ENCODE measurements around the gene CIDEB.

CIDEB gene

DNA sequence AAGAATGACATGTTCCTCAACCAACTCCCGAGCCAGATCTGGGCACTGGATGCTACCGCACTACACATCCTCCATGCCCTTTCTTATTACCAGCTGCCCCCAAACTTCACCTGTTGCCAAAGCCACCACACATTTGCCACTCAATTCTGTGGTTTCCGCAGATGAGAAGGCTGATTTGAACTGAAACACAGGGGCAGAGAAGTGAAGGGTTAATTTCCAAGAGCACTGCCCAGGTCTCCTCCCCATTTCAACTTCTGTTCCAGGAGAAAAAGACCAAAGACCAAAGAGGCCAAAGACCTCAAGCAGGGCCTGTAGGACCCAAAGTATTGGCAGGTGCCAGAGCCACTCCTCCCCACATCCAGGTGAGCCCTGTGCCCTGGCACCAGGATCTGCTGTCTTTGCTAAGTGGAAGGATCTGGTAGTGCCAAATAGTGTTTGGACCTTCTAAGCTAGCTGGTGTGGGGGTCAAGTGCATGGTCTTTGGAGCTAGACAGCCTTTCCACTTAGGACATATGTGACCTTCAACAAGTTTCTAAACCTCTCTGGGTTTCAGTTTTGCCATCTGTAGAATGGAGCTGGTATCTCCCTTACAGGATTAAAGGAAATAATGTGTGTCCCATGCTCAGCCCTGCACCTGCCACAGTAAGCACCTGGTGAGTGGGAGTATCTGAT is 16.2 kb downstream of the CIDEB start:
- H3K36me3 ChIP-seq (ENCODE audit: control insufficient read depth, insufficient read depth, low read length): peaks cover 8% of the 10 kb centered on the region
- no peak overlapping the region for H3K4me3 ChIP-seq (ENCODE audit: low read length)
- H3K9me3 ChIP-seq (ENCODE audit: control insufficient read depth, low read length): no peaks in the 10 kb centered on the region
- peaks cover 1% of the 10 kb centered on the region for H3K4me1 ChIP-seq (ENCODE audit: control insufficient read depth, insufficient read depth, low read length)
- no peaks in the 10 kb centered on the region for H3K27me3 ChIP-seq (ENCODE audit: control insufficient read depth, insufficient read depth, low read length)
- H3K9ac ChIP-seq (ENCODE audit: low read length): no peak overlapping the region

DNA sequence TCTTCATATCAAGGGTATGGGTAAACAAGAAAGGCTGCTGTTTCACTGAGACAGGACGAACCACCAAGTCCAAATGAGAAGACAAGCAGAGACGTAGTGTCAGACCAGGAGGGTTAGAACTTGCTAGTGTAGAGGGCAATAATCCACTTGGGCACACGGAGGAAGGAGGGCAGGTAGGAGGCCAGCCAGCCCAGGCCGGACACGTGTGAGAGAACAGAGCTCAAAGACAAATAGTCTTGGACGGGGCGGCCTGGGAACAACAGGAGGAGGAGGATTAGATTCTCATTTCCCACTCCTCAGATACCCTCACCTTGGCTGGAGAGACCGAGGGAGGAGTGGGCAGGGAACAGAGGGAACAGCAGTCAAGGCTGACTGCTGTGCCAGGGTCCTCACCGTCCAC is 17.0 kb downstream of the CIDEB start:
- Histone ChIP-seq H3K4me1 (ENCODE audit: control insufficient read depth, insufficient read depth, low read length) (no peaks in the 10 kb centered on the region), H3K4me3 (ENCODE audit: low read length) (no peak overlapping the region), H3K27me3 (ENCODE audit: control insufficient read depth, insufficient read depth, low read length) (no peaks in the 10 kb centered on the region), H3K36me3 (ENCODE audit: control insufficient read depth, insufficient read depth, low read length) (peaks cover 4% of the 10 kb centered on the region), H3K9ac (ENCODE audit: low read length) (no peak overlapping the region), H3K9me3 (ENCODE audit: control insufficient read depth, low read length) (no peaks in the 10 kb centered on the region)

DNA sequence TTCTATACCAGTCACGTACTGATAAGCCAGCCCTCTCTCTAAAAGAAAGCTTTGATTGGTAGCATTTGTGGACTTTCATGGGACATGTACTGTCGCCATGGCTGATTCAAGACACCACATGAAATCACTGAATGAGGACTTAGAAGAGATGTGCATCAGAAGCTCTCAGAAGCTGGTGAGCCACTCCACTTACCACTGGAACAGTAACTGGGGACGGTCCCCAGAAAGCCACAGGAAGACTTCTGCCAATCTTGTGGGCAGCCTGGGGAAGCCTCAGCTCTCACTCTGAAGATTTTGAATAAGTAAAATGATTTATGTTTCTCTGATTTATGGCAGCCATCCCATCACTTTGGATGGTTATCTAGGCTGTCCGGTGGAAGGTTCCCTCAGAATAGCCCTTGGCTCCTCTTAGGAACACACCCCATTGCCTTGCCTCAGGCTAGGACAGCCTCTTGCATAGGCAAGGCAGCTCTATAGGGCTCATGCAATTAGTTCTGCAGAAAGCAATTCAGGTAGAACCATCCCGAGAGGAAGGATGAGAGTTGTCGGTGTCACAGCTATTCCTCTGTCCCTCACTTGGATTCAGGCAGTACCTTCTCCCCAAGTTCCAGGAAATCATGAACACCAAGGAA is 18.0 kb downstream of the CIDEB start:
- H3K36me3 ChIP-seq (ENCODE audit: control insufficient read depth, insufficient read depth, low read length): peaks cover 3% of the 10 kb centered on the region
- H3K9me3 ChIP-seq (ENCODE audit: control insufficient read depth, low read length): no peaks in the 10 kb centered on the region
- no peaks in the 10 kb centered on the region for H3K27me3 ChIP-seq (ENCODE audit: control insufficient read depth, insufficient read depth, low read length)
- H3K4me1 ChIP-seq (ENCODE audit: control insufficient read depth, insufficient read depth, low read length): no peaks in the 10 kb centered on the region
- H3K9ac ChIP-seq (ENCODE audit: low read length): no peak overlapping the region
- H3K4me3 ChIP-seq (ENCODE audit: low read length): no peak overlapping the region

DNA sequence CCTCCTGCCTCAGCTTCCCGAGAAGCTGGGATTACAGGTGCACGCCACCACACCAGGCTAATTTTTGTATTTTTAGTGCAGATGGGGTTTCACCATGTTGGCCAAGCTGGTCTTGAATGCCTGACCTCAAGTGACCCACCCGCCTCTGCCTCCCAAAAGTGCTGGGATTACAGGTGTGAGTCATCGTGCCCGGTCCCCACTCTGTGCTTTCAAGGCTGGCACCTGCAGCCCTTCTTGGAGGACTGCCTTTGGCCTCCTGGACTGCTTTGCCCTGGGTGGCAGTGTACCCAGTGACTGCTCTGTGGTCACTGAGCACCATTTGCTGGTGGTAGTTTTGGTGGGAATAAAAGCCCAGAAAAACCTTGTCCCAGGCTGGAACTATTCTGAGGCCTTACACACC is 20.8 kb downstream of the CIDEB start:
- Histone ChIP-seq H3K4me3 (ENCODE audit: low read length) (no peak overlapping the region), H3K4me1 (ENCODE audit: control insufficient read depth, insufficient read depth, low read length) (no peaks in the 10 kb centered on the region), H3K9me3 (ENCODE audit: control insufficient read depth, low read length) (no peaks in the 10 kb centered on the region), H3K36me3 (ENCODE audit: control insufficient read depth, insufficient read depth, low read length) (peaks cover 3% of the 10 kb centered on the region), H3K27me3 (ENCODE audit: control insufficient read depth, insufficient read depth, low read length) (no peaks in the 10 kb centered on the region), H3K9ac (ENCODE audit: low read length) (no peak overlapping the region)

DNA sequence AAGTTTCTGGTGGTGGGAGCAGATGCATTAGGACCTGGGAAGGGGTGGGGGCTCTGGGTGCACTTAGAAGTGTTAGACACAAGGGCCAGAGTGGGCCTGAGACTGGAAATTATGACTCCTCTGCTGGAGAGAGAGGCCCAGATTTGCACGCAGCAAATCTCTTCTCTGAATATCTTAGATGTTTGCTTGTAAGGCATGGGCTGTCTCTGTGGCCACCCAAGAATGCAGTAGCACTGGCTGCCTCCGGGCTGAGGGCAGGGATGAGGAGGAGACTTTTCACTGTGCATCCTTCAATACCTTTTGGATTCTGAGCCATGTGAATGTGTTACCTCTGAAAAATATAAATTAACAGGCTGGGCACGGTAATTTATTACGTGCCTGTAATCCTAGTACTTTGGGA is 22.4 kb downstream of the CIDEB start:
- no peaks in the 10 kb centered on the region for H3K9me3 ChIP-seq (ENCODE audit: control insufficient read depth, low read length)
- no peaks in the 10 kb centered on the region for H3K4me1 ChIP-seq (ENCODE audit: control insufficient read depth, insufficient read depth, low read length)
- H3K9ac ChIP-seq (ENCODE audit: low read length): no peak overlapping the region
- no peak overlapping the region for H3K4me3 ChIP-seq (ENCODE audit: low read length)
- no peaks in the 10 kb centered on the region for H3K27me3 ChIP-seq (ENCODE audit: control insufficient read depth, insufficient read depth, low read length)
- H3K36me3 ChIP-seq (ENCODE audit: control insufficient read depth, insufficient read depth, low read length): no peaks in the 10 kb centered on the region

DNA sequence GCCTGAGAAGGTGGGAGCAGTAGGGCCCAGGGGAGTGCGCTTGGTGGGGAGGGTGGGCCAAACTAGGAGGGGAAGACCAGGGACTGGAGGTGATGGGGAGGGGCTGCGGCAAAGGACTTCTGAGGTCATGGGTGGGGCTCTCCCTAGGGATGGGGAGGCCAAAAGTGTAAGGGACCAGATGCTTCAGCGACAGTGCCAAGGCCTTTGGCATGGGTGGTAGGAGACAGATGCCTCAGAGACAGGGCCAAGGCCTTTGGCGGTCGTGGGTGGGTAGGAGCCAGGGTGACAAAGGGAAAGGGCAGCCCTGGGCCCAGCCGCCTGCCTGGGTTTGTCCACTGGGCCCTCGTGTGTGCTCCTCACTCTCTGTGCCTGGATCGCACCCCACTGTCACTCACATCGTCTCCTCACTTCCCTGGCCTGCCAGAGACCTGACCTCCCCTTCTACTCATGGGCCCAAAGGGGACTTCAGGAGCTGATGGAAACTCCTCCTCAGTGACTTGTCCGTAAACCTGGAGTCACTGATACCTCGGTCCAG is 23.2 kb downstream of the CIDEB start:
- H3K4me1 ChIP-seq (ENCODE audit: control insufficient read depth, insufficient read depth, low read length): no peaks in the 10 kb centered on the region
- no peaks in the 10 kb centered on the region for H3K9me3 ChIP-seq (ENCODE audit: control insufficient read depth, low read length)
- H3K4me3 ChIP-seq (ENCODE audit: low read length): no peak overlapping the region
- no peak overlapping the region for H3K9ac ChIP-seq (ENCODE audit: low read length)
- no peaks in the 10 kb centered on the region for H3K27me3 ChIP-seq (ENCODE audit: control insufficient read depth, insufficient read depth, low read length)
- no peaks in the 10 kb centered on the region for H3K36me3 ChIP-seq (ENCODE audit: control insufficient read depth, insufficient read depth, low read length)

DNA sequence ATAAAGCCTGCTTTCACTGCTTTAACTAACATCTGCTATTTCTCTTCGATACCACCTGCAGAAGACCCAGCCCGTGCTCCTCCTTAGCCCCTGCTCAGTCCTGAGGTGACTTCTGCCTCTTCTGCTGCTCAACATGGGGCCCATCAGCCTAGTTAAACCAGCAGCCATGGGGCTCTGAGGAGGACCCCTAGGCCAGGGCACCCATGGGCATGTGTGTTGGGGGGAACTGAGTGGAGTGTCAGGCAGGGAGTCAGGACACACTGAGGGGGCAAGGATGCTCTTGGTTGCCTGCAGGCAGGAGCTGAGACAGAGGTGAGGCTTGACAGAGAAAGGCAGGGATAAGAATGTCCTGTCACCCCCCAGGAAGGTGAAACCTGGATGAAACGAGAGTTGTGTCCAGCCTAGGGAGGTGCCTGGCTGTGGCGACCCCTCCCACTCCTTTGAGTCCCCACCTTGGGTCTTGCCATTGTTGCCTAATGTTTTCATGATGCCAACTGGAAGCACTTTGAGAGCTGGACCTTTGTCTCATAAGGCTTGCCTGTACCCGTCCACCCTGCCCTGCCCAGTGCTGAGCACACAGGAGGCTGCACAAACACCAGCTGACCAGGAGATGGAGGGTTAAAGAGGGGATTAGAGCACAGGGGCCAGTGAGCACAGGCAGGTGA is 23.8 kb downstream of the CIDEB start:
- Histone ChIP-seq H3K4me1 (ENCODE audit: control insufficient read depth, insufficient read depth, low read length) (no peaks in the 10 kb centered on the region), H3K9ac (ENCODE audit: low read length) (no peak overlapping the region), H3K27me3 (ENCODE audit: control insufficient read depth, insufficient read depth, low read length) (no peaks in the 10 kb centered on the region), H3K36me3 (ENCODE audit: control insufficient read depth, insufficient read depth, low read length) (no peaks in the 10 kb centered on the region), H3K9me3 (ENCODE audit: control insufficient read depth, low read length) (no peaks in the 10 kb centered on the region), H3K4me3 (ENCODE audit: low read length) (no peak overlapping the region)

DNA sequence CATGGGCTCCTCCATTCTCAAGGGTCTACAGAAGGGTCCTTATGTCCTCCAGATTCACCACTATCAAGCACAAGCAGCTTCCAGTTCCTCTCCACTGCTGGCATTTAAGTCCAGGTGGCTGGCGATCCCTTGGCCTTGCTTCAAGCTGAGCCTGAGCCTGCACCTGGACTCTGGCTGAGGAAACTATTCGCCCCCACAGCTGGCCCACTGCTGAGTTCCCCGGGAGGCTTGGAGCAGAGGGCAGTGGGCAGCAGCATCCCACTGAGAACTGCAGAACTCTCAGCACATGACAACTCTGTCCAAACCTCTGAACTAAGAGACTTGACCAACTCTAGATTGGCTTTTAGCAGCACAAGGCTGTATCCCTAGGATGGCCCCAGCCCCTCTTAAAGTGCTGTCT is 25.0 kb downstream of the CIDEB start:
- Histone ChIP-seq H3K4me1 (ENCODE audit: control insufficient read depth, insufficient read depth, low read length) (no peaks in the 10 kb centered on the region), H3K4me3 (ENCODE audit: low read length) (no peak overlapping the region), H3K36me3 (ENCODE audit: control insufficient read depth, insufficient read depth, low read length) (no peaks in the 10 kb centered on the region), H3K27me3 (ENCODE audit: control insufficient read depth, insufficient read depth, low read length) (no peaks in the 10 kb centered on the region), H3K9ac (ENCODE audit: low read length) (no peak overlapping the region), H3K9me3 (ENCODE audit: control insufficient read depth, low read length) (no peaks in the 10 kb centered on the region)

DNA sequence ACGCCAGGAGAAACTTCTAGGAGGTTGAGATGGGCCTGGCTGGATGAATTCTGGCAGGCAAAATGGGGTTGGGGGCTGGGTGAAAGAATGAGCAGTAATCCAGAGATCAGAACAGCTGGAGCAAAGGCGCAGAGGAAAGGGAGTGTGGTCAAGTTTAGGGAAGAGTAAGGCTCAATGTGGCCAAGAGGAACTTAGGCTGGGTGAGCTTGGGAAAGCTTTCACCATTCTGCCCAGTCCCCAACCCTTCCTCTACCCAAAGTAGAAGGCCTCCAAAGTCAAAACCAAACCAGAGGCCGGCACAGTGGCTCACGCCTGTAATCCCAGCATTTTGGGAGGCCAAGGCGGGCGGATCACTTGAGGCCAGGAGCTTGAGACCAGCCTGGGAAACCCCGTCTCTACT is 26.1 kb downstream of the CIDEB start:
- Histone ChIP-seq H3K4me3 (ENCODE audit: low read length) (no peak overlapping the region), H3K36me3 (ENCODE audit: control insufficient read depth, insufficient read depth, low read length) (no peaks in the 10 kb centered on the region), H3K27me3 (ENCODE audit: control insufficient read depth, insufficient read depth, low read length) (no peaks in the 10 kb centered on the region), H3K9ac (ENCODE audit: low read length) (no peak overlapping the region), H3K9me3 (ENCODE audit: control insufficient read depth, low read length) (no peaks in the 10 kb centered on the region), H3K4me1 (ENCODE audit: control insufficient read depth, insufficient read depth, low read length) (no peaks in the 10 kb centered on the region)

DNA sequence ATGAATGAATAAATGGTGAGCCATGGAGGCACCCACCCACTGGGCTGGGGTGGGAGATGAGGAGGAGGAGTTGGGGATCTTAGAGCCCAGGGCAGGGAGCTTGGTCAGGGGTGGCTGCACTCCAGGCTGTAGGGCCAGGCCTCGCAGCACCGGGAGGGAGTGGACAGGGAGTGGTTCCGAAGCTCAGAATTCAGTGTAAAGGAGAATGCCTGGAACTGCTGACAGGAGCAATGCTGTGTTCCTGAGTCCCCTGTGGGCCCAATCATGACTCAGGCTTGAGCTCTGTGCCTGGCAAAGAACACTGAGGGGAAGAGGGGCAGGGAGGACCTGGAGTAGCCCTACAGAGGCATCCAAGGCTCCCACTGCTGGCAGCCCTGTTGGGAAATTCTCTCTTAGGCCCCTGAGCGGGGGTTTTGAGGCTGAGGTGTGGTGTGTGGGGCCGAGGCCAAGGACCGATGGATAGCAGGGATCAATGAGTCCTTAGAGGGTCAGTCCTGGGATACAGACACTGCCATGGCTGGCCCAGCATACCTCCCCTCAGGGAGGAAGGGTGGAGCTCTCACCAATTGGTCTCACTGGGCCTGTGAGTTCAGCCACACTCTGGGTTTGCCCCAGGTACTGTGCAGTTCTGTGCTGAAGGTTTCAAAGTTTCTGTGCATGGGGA is 26.8 kb downstream of the CIDEB start:
- H3K9ac ChIP-seq (ENCODE audit: low read length): no peak overlapping the region
- H3K4me1 ChIP-seq (ENCODE audit: control insufficient read depth, insufficient read depth, low read length): no peaks in the 10 kb centered on the region
- no peak overlapping the region for H3K4me3 ChIP-seq (ENCODE audit: low read length)
- no peaks in the 10 kb centered on the region for H3K9me3 ChIP-seq (ENCODE audit: control insufficient read depth, low read length)
- H3K27me3 ChIP-seq (ENCODE audit: control insufficient read depth, insufficient read depth, low read length): no peaks in the 10 kb centered on the region
- H3K36me3 ChIP-seq (ENCODE audit: control insufficient read depth, insufficient read depth, low read length): no peaks in the 10 kb centered on the region

DNA sequence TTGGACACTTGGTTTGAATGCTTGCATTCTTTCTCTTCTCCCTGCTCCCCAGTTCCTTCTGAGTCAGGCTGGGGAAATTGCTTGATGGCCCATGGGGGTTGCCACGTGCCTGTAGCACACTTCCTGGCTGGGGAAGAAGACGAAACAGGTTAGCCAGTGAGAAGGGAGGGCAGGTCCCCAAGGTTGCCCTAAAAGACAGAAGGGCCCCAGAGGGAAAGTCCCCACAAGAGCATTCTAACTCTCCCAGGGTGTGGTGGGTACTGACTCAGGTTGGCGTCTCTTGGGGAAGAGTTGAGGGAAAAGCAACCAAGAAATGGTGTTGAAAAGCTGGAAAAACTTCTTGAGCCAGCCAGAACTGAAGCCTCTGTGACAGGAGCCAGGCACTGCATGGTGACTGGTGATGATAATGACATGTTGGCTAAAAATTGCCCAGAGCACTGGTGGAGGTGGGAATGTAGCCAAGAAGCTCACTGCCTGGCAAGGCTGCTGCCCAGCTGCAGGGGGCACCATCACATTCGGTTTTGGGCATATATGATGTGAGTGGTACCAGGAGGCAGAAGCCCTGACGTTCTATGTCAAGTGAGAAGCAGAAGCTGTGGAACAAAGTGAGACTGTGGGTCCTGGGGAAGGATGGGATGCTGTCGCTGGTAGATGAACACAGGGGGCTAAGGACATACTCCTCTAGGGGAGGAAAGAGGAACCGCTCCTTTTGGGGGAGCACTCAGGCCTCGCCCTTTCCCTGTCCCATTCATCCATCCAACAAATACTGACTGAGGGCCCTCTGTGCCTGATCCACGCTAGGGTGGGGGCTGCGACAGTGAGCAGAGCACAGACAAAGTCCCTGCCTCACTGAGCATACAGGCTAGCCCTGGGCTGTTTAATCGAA is 28.2 kb downstream of the CIDEB start:
- H3K9ac ChIP-seq (ENCODE audit: low read length): no peak overlapping the region

More for the DNA sequence above, 28.2 kb downstream of the CIDEB start:
- Histone ChIP-seq H3K9me3 (ENCODE audit: control insufficient read depth, low read length) (no peaks in the 10 kb centered on the region), H3K36me3 (ENCODE audit: control insufficient read depth, insufficient read depth, low read length) (no peaks in the 10 kb centered on the region), H3K27me3 (ENCODE audit: control insufficient read depth, insufficient read depth, low read length) (no peaks in the 10 kb centered on the region), H3K4me1 (ENCODE audit: control insufficient read depth, insufficient read depth, low read length) (peaks cover under 1% of the 10 kb centered on the region), H3K4me3 (ENCODE audit: low read length) (no peak overlapping the region)
